GM19239 (cell line): ENCODE measurements around the gene KCNMB2.

Experiments
- DNase-seq: peaks from one replicate; pipeline ENCODE4 v3.0.0; 2011; ENCODE audit warnings: low spot score; ENCODE audit not compliant: insufficient read length
- FAIRE-seq: peaks from 2 replicates; lab custom pipeline; 2011; peaks lifted over from hg19 to GRCh38; lab: Jason Lieb, UNC

Gene KCNMB2

GRCh38 chr3:178629430-178630178 is 93.4 kb downstream of the KCNMB2 start:
- no peak for FAIRE-seq
- DNase-seq, result no peak

DNA sequence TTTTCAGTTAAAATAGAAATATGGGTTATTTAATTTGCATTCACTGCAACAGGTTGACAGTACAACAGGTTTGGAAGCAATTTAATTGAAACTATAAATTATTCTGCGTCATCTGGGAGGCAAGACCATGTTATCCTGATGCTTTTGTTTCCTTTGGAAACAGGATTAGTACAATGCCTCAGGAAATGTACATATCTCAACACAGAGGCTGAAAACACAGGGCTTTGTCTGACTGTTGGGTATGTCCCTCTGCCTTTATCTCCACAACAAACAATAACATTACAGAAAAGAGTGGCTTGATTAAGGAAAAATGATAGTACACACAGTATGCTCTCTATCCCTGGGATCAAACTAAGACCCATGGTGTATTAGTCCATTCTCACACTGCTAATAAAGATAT is 95.7 kb downstream of the KCNMB2 start:
- DNase-seq (no peak), FAIRE-seq (no peak)

- DNase-seq, result no peak
- no peak for FAIRE-seq
Measured at GRCh38 chr3:178634975-178635374, 98.7 kb downstream of the KCNMB2 start.

- FAIRE-seq (no peak), DNase-seq (no peak)
Measured at GRCh38 chr3:178637802-178638201, 101.6 kb downstream of the KCNMB2 start.

DNA sequence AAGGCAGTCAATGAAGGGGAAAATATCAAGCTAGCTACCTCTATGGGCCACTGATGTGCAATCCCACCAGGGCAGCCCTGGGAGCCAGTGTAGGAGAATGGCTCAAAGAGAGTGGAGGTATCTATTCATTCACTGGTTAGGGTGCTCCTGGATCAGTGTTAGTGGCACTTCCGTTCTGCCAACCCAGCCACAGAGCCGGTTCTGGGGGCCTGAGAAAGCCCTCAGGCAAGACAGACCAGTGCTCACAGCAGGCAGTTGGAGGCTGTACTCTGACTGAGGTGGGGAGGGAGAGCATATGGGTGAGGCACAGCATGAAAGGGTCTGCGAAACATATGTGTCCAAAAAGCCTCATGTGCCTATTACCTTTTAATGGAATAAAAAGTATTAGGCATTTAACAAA is 109.3 kb downstream of the KCNMB2 start:
- FAIRE-seq (no peak), DNase-seq (no peak)

GRCh38 chr3:178646186-178646862 is 110.1 kb downstream of the KCNMB2 start:
- no peak for DNase-seq
- FAIRE-seq, result no peak

DNA sequence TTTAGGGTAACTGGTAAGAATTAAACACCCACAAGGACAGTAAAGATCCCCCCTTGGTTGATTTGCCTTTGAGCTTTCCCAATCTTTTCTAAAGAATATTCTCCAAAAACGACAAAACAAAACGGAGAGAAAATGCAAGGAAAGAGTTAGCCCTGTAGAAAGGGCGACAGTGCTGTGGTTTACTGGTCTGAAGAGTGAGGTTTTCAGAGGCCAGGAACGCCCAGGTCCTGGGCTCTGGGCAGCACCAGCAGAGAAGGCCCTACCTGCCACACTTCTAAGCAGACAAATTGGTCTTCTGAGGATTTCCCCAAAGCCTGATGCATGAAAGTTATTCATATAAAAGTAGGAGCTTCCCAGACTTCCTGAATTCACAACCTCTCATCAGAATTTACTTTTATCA is 119.3 kb downstream of the KCNMB2 start:
- DNase-seq (no peak), FAIRE-seq (no peak)

- DNase-seq (no peak), FAIRE-seq (no peak)
Measured at GRCh38 chr3:178658694-178659325, 122.6 kb downstream of the KCNMB2 start.

GRCh38 chr3:178663201-178663934 is 127.1 kb downstream of the KCNMB2 start:
- FAIRE-seq (no peak), DNase-seq (no peak)

GRCh38 chr3:178665747-178666146 is 129.5 kb downstream of the KCNMB2 start:
- no peak for FAIRE-seq

DNA sequence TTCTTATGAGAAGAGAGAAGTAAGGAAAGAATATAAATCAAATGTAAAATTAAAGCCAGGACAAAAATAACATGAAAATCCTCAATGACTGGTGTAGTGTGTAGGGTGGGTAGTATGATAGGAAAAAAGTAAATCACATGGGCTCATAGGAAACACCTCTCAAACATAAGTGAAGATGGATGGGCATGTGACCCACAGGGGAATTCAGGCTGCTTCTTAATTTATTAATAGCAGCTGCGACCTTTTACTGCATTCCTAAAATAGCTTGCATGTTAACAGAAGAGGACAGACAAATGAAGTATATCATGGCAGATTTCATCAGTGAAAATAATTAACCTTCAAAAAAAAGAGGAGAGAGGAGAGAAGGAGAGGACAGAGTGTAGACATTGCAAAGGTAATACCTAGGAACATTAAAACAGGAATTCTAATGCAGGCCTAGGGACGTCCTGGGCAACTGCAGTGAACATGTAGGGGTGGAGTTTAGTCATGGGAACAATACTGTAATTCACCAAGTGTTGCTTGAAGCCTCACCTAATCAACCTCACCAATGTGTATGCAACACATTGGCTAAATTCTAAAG is 132.9 kb downstream of the KCNMB2 start:
- FAIRE-seq (peak; percentile 48), DNase-seq (no peak)

More at GRCh38 chr3:178665747-178666146, 129.5 kb downstream of the KCNMB2 start:
- DNase-seq, result no peak

- DNase-seq (no peak), FAIRE-seq (peak; percentile 80)
Measured at GRCh38 chr3:178669758-178670157, 133.5 kb downstream of the KCNMB2 start.

DNA sequence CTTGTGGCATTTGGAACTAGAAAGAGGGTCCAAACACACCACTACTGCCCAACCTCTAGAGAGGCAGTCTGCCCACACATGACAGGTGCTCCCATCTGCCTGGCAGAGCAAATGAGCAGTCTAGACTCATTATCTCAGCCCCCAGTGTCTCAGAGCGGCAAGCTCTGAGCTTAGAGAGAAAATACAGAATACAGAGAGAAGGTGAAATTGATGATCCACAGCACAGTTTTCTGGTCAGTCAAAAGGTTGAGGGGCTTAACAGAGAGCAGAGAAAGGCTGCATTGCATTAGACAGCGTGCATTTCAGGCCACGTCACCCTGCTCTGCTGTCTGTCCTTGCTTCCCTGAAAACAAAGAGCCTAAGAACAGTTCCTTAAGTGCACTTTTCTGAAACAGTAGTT is 135.1 kb downstream of the KCNMB2 start:
- no peak for FAIRE-seq

DNA sequence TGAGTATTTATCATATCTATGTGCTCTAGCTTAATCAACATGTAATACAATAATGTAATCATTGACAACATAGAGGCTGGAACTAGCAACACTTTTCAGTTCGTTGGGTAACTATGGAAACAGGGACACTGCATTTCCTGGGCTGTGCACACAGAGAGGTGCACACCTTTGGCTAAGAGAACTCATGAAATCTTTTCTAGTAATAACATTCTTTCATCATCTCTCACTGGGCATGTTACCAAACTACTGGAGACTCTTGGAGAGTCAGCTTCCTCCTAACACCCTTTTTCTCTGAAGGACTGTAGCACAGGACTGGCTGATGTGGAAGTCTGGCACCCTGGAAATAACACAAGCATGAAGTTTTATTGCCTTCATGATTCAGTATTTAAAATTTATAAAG is 135.6 kb downstream of the KCNMB2 start:
- FAIRE-seq, result no peak
- no peak for DNase-seq

More for the DNA sequence above, 135.1 kb downstream of the KCNMB2 start:
- no peak for DNase-seq

DNA sequence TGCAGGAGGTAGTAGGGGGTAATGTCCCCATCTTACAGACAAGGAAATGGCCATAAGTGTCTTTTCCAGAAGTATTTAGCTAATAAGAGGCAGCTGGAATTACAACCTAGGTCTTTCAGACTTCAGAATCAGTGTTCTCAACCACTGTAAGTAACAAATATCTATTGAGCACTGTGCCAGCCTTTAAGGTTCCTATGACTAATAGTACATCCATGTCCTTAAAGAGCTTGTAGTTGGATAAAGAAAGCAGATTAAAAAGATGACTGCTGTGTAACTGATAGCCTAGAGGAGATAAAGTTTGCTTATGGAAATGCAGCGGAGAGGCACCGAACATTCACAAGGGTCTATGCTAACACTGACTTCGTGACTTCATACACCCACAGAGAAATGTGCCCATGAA is 136.0 kb downstream of the KCNMB2 start:
- FAIRE-seq (no peak), DNase-seq (no peak)

GRCh38 chr3:178673529-178673928 is 137.3 kb downstream of the KCNMB2 start:
- no peak for DNase-seq
- no peak for FAIRE-seq

- no peak for DNase-seq
- FAIRE-seq, result no peak
Measured at GRCh38 chr3:178676077-178676476, 139.8 kb downstream of the KCNMB2 start.

DNA sequence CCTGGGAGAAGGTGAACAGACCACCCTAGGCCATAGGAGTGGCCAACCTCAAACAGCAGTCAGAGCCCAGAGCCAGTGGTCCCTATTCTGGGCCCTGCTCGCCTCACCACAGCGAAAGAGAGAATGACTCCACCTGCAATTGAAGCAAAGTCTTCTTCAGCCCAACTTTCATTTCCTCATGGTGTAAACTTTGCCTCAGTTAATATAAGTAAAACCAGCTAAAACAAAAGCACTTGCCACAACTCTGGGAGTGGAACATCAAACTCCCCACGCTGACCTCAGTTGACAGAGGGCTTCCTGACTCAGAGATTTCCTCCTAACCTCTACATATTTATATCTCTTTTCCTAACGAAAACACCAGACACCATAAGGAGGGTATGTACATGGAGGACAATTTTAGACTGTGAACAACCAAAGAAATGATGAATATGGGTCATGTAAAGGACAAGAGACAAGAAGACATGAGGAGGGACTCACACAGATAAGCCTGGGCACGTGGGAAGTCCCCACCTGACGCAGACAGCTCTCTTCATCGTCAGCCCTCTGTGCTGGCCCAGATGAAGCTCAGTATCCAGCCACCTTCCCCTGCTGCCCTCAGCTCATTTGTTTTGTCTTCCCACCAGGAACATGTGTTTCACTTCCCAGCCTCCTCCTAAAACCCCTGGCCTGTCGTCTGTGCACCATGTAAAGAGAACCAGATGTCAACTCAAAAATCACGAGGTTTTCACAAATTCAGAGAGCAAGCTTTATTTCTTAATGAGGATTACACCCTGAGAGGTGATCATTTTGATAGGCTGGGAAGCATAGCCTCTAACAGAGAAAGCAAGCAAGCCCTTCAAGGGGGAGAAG is 140.9 kb downstream of the KCNMB2 start:
- DNase-seq (no peak), FAIRE-seq (peak; percentile 71)

DNA sequence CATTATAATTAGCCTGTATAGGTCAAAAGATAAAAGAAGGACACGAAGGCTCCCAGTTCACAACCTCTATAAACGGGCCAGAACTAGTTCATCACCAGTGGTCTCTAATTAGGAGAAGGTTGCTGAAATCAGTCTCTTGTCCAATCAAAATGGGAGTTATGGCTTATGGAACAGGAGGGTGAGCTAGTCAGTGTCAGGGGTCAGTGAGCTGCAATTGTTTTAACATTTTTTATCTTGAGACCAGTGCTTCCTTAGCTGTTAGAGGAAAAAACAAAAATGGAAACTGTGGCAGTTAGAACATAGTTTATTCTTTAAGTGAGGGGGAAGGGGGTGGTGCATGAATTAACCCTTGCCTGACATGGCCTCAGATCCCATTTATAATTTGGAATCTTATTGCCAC is 141.7 kb downstream of the KCNMB2 start:
- no peak for DNase-seq
- no peak for FAIRE-seq
